HG03025 (cell line): Measurements from ENCODE around the gene A2M.

Experiments used
- ATAC-seq: cut with Tn5 transposase; IDR thresholded peaks from one replicate; pipeline ENCODE4 v1.9.1; 2021; ENCODE audit warnings: mild to moderate bottlenecking, moderate library complexity; ENCODE audit not compliant: unreplicated experiment, low FRiP score

Gene A2M

DNA sequence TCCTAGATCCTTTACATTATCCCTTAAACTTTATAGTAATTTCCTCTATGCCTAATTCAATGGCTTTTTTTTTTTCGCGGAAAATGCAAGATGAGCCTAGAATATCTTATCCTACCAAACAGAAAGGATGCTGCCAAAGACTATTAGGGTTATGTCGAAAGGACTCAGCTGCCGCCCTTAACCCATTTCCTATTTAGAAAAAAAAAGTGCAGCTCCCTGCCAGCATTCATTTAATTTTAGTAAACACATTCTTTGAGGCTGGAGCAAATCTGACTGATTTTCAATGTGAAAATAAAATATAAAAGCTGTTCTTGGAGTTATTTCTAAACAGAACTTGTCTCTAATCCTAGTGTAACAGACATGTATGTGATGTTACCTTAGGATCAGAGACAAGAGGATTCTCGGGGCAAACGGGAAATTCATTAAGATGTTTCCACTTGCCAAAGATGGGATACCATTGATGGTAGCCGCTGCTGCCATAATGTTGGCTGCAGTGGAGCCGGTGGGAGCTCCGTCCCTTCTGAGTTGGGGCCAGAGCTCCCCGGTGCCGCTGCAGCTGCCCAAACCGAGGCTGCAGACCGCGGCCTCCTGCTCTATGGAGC, 8.2 kb upstream of the A2M start:
- no peak for ATAC-seq

DNA sequence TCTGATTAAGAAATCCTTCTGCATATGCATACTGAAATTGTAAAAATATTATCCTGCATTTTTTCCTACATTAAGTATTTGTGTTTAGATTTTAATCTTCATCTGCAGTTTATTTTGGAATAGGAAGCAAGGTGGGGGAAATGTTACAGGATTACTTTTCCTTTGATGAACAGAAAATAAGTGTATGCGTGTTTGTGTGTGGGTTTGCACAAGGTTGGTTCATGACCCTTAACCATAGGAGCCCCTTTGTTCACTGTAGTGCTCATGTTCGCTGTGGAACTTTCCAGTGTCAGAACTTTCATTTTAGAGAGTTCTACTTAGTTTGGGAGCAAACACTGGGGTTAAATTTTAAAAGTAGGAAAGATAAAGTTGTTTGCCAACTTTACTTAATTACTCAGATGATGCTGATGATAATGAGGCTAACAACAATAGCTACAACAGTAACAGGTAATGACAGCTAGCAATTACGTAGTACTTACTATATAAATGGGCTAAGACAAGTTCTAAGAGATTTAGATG, 6.4 kb upstream of the A2M start:
- no peak for ATAC-seq

DNA sequence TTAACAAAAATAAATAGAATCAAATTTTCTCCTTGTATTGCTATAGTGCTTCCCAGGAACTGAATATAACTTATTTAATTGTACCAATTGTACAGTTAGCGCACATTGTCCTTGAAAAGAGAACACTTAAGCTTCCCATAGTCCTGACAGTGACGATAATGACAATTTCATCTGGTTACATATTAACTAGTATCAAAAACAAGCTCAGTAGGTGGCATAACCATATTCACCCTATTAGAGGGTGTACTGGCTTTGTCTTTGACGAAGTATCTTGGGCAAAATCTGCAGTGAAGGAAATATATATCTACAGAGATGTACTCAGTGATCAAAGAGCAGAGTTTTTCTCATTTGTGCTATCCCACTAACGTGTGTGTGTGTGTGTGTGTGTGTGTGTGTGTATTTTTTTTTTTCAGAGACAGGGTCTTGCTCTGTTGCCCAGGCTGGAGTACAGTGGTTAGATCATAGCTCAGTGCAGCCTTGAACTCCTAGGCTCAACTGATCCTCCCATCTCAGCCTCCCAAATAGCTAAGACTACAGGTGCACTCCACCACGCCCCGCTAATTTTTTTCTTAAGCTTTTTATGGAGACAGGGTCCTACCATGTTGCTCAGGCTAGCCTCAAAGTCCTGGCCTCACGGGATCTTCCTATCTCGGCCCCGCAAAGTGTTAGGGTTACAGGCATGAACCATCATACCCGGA, 4.9 kb upstream of the A2M start:
- ATAC-seq: no peak

DNA sequence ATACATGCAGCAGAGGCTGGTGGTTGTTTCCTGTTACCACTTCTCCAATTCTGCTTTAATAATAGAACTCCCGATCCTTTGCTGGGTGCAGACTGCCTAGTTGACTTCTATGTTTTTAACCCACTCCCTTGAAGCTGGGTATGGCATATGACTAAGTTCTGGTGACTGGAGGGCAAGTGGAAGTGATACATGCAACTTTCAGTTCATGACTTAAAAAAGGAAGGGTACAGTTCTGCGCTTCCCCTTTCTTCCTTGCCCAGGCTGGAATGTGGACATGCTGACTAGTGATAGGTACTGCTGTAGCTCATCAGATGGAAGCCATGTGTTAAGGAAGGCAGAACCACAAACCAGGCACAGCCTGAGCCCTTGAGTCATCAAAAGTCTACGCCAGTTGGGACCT, 2.4 kb upstream of the A2M start:
- ATAC-seq: no peak

DNA sequence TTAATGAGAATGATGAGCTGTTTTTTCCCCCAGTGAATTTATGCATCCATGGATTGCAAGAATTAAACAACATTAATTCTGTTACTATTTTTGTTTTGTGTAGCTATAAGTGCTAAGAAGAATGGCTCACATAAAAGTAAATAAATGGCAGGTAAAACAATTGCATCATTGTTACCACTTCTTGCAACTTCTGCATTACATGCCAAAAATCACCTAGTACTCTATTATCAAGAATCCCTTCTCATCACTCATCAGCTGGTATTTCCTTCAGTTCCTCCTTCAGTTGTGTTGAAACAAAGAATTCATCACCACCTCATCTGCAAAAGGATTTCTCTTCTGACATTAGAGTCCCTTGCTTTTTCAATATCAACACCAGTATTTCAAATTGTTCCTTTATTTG, 773 bp downstream of the A2M start:
- ATAC-seq: no peak

DNA sequence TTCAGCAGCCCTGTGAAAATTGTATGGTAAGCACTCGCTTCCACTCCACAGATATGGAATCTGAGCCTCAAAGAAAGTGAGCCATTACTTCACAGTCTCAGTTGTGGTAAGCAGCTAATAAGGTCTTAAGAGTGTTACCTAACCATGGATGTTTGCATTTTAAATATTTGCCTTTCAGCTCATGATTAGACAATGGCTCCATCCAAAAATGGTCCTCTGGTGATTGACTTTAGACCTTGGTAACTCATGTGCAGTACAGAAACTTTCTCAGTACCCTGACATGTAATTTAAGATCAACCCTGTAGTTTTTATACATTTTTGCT, 1.8 kb downstream of the A2M start:
- no peak for ATAC-seq

DNA sequence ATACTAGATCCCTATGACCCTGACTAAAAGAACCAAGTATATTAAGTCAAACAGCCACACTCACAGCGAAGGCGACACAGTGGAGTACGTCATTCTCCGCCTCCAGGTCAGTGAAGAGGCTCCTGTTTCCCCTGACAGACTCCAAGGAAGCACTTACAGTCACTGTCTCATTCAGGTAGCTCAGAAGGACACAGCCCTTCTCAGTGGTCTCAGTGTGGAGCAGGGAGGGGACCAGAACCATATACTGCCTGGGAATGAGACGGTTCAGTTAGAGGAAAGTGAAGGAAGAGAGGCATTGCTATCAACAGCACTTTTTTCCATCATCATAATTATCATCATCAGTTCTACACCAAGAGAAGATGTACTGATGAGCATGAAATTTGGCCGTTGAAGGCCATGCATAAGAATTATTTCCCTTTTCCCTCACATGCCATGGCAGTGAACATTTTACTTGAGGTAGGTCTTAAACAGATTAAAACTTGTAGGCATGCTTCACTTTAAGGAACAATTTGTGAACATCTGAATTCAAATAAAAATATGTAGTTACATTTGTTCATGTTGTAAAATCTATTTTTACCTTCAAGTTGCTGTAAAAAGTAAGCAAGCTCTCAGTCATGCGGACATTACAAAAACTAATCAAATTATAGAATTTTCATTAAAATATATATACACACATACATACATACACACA, 2.3 kb downstream of the A2M start:
- no peak for ATAC-seq

- no peak for ATAC-seq
Observed at GRCh38 chr12:9112076-9112853, 3.5 kb downstream of the A2M start.

- no peak for ATAC-seq
Observed at GRCh38 chr12:9111525-9111924, 4.2 kb downstream of the A2M start.

DNA sequence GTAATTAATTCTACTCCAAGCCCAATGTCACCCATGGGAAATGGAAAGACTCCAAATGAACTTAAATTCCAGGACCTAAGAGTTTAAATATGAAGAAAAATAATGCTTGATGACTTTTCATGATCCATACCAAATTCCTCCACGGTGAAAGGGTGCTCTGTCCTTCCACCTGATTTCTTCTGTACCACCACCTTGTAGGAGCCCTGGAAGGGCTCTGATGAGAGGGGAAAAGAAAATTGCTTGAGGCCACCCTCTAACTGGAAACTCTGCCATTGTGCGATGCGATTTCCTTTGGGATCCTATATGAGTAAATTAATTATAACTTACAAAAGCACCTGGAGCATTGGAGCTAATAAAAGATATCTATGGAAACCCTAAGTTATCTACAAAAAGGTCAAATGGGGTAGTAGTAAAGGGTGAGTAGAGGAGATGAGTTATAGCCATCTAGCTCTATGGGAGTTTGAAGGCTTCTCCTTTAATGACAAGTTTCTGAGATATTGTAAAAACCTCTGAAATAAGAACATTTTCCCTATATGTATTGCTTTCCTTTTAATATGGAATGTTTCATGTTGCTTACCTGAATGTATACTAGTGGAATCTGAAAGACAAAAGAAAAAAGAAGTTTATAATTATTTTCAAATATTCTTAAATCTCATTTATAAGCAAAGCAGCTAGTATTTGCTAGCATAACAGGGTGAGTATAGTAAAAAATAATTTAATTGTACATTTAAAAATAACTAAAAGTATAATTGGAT, 5.8 kb downstream of the A2M start:
- no peak for ATAC-seq

- no peak for ATAC-seq
Observed at GRCh38 chr12:9109213-9109522, 6.6 kb downstream of the A2M start.

- ATAC-seq: no peak
Observed at GRCh38 chr12:9108504-9109212, 7.1 kb downstream of the A2M start.

- no peak for ATAC-seq
Observed at GRCh38 chr12:9107542-9107873, 8.2 kb downstream of the A2M start.

DNA sequence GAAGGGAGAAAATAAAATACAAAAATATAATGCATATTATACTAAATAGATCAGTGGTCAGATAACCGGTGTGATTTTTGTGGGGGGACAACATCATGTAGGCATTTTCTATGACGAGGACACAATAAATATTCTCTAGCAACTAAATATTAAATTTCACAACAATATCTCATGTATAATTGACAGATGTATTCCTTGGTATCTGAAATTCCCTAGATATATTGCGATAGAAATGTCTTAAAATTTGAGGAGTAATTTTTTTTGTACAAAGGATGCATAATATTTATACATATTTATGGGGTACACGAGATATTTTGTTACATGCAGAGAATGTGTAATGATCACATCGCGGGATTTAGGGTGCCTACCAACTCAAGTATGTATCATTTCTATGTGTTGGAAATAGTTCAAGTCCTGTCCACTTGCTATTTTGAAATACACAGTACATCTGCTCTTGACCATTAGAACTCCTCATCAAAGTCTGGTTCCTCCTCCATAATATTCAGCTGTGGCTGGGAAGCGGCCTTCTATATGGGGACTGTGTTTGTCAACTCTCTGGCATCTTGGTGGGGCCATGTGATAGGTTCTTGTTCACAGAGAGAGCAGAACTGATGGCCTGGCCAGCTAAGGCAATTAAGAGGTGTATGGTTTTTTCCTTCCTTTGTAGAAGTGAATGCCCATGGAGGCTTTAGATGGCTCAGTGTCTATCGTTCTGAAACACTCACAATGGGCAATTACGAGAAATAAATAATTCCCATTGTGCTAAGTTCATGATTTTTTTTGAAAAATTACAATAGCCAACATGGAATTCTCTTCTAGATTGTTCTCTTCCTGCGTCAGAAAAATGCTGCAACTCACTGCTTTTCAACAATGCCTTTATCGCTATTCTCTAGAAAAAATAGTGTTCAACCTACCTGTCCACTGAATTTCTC, 8.8 kb downstream of the A2M start:
- ATAC-seq: no peak

GRCh38 chr12:9106067-9106466, 9.7 kb downstream of the A2M start:
- ATAC-seq: no peak

GRCh38 chr12:9104767-9105423, 10.8 kb downstream of the A2M start:
- ATAC-seq: no peak

GRCh38 chr12:9104087-9104486, 11.6 kb downstream of the A2M start:
- ATAC-seq: no peak

DNA sequence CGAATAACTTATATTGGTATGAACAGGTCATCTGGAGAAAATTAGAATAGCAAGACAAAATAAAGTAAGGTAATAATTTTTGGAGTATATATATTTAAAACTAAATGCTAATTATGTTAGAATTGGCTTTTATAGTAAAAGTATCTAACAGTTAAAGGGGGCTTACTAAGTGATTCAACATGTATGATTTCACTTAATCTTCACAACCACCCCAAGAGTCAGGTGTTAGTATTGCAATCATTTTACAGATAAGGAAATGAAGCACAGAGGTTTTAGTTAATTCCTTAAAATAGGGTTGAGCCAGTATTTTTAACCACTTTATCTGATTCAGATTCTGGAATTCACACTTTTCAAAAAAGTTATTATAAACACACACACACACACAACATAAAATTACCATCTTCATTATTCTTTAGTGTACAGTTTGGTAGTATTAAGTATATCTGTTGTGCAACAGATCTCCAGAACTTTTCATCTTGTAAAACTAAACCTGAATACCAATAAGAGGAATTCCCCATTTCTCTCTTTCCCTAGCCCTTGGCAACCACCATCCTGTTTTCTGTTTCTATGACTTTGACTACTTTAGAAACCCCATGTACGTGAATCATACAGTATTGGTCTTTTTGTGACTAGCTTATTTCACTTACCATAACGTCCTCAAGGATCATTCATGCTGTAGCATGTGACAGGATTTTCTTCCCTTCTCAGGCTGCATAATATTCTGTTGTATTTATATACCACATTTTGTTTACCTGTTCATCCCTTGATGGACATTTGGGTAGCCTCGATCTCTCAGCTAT, 12.5 kb downstream of the A2M start:
- ATAC-seq: no peak
